B cell (primary cell): Measurements from ENCODE around the gene HDDC3. TPM values are rescaled to one million over a fixed set of nuclear protein-coding genes. Genes with fewer than 3 reads are reported as not detected.

Source experiments
- ATAC-seq: fragments of 200-7000 bp; cut with Tn5 transposase; one replicate; pipeline ENCODE4 v1.10.0; 2021; ENCODE audit warnings: low read depth, mild to moderate bottlenecking, moderate number of reproducible peaks, moderate library complexity
- CTCF ChIA-PET: fragments of 350-600 bp; sonication (Branson Sonifier 250); formaldehyde crosslinking; loops from one replicate; lab custom pipeline; 2021; ENCODE audit warnings: antibody characterized with exemption, inconsistent platforms; lab: Charles Lee
- POLR2A ChIA-PET: fragments of 350-600 bp; sonication (Branson Sonifier 250); formaldehyde crosslinking; loops from one replicate; lab custom pipeline; 2021; ENCODE audit warnings: antibody characterized with exemption; lab: Charles Lee
- DNase-seq: peaks from one replicate; pipeline ENCODE4 v3.0.0; 2013
- H2AFZ ChIP-seq: 2 replicates; pipeline ENCODE4 v1.6.1; 2012; ENCODE audit warnings: mild to moderate bottlenecking, low read depth, low read length; ENCODE audit not compliant: insufficient read depth, poor library complexity, severe bottlenecking
- H3K27ac ChIP-seq, 2 donors: 1 replicate in 1 of 2; 2 replicates in 1 of 2; pipeline ENCODE4 v1.5.1; 2012 to 2013; ENCODE audit warnings: low read length in 2 of 2, mild to moderate bottlenecking in 2 of 2, moderate library complexity in 1 of 2
- H3K27me3 ChIP-seq, 4 experiments: fragments of 200-600 bp in 1 of 4; sonication (generic) in 1 of 4; replicated peaks in 1 of 4; 1 replicate in 2 of 4; 2 replicates in 2 of 4; pipeline versions ENCODE4 v1.6.1 to v1.7.0; 2013 to 2016; ENCODE audit warnings: low read length in 3 of 4, mild to moderate bottlenecking in 2 of 4, mixed read lengths in 1 of 4, moderate library complexity in 1 of 4; ENCODE audit not compliant: insufficient read depth in 4 of 4, control insufficient read depth in 3 of 4; ENCODE audit errors: control extremely low read depth in 1 of 4
- H3K36me3 ChIP-seq, 2 experiments: replicated peaks in 1 of 2; 1 replicate in 1 of 2; 2 replicates in 1 of 2; pipeline versions ENCODE4 v1.6.1 to v1.7.1; 2013; ENCODE audit warnings: low read length in 1 of 2; ENCODE audit not compliant: insufficient read depth in 2 of 2, control insufficient read depth in 1 of 2; ENCODE audit errors: control extremely low read depth in 1 of 2, extremely low read depth in 1 of 2
- H3K4me1 ChIP-seq, 2 donors: fragments of 200-600 bp in 1 of 2; sonication (generic) in 1 of 2; 1 replicate in 1 of 2; 2 replicates in 1 of 2; pipeline versions ENCODE4 v1.5.1 to v1.6.1; 2013 to 2017; ENCODE audit warnings: low read length in 2 of 2; ENCODE audit not compliant: control insufficient read depth in 2 of 2, insufficient read depth in 2 of 2
- H3K4me2 ChIP-seq: replicated peaks from 2 replicates; pipeline ENCODE3; 2012; ENCODE audit warnings: mild to moderate bottlenecking, low read depth, low read length; ENCODE audit not compliant: poor library complexity, severe bottlenecking
- H3K4me3 ChIP-seq, 5 experiments: fragments of 200-600 bp in 1 of 5; sonication (generic) in 1 of 5; 1 replicate in 3 of 5; 2 replicates in 2 of 5; pipeline versions ENCODE4 v1.5.1 to v1.7.0; 2011 to 2016; ENCODE audit warnings: low read length in 4 of 5, mild to moderate bottlenecking in 4 of 5, low read depth in 2 of 5, control low read depth in 1 of 5, moderate library complexity in 1 of 5; ENCODE audit not compliant: insufficient read depth in 1 of 5; ENCODE audit errors: control extremely low read depth in 1 of 5, extremely low read depth in 1 of 5
- H3K79me2 ChIP-seq: fragments of 200-600 bp; sonication (generic); one replicate; pipeline ENCODE4 v1.6.0; 2016; ENCODE audit warnings: low read length; ENCODE audit not compliant: control insufficient read depth, insufficient read depth
- H3K9ac ChIP-seq: fragments of 200-600 bp; sonication (generic); 2 replicates; pipeline ENCODE4 v1.6.1; 2017; ENCODE audit warnings: mild to moderate bottlenecking, low read length, moderate library complexity
- H3K9me3 ChIP-seq, 3 donors: one replicate each; pipeline versions ENCODE4 v1.6.1 to v1.7.1; 2013; ENCODE audit warnings: low read length in 2 of 3; ENCODE audit not compliant: control insufficient read depth in 2 of 3, insufficient read depth in 1 of 3; ENCODE audit errors: control extremely low read depth in 1 of 3
- H4K20me1 ChIP-seq: 2 replicates; pipeline ENCODE4 v1.6.0; 2012; ENCODE audit warnings: mild to moderate bottlenecking, low read length; ENCODE audit not compliant: insufficient read depth, control insufficient read depth, poor library complexity, severe bottlenecking
- H3K27ac Mint-ChIP-seq: one replicate; pipeline ENCODE4 v1.8.0; 2021; ENCODE audit warnings: mixed read lengths
- H3K27me3 Mint-ChIP-seq: one replicate; pipeline ENCODE4 v1.8.0; 2021; ENCODE audit warnings: mixed read lengths
- H3K4me1 Mint-ChIP-seq: one replicate; pipeline ENCODE4 v1.8.0; 2021; ENCODE audit warnings: mixed read lengths
- H3K4me3 Mint-ChIP-seq: one replicate; pipeline ENCODE4 v1.8.0; 2021; ENCODE audit warnings: mixed read lengths
- H3K9me3 Mint-ChIP-seq: one replicate; pipeline ENCODE4 v1.8.0; 2022; ENCODE audit warnings: mixed read lengths; ENCODE audit not compliant: insufficient read depth
- CTCF ChIP-seq: fragments of 200-600 bp; IDR thresholded peaks from one replicate; pipeline ENCODE4 v1.8.0; 2022; ENCODE audit warnings: antibody characterized with exemption, mild to moderate bottlenecking
- EZH2 ChIP-seq: IDR thresholded peaks from 2 replicates; pipeline ENCODE4 v1.6.1; 2012; ENCODE audit warnings: borderline replicate concordance, low read depth, mild to moderate bottlenecking, moderate library complexity, low read length; ENCODE audit not compliant: insufficient read depth, poor library complexity, severe bottlenecking
- WGBS: methylation state at CpG from one replicate; pipeline ENCODE4 v1.1.5; 2013; ENCODE audit warnings: missing lambda C conversion rate; ENCODE audit not compliant: insufficient coverage; 5-methylcytosine and 5-hydroxymethylcytosine counted together
- intact Hi-C: fragments of 100-400 bp; cut with micrococcal nuclease; formaldehyde crosslinking; loops from one replicate; pipeline ENCODE4 v1.10.0; 2022
- polyA plus RNA-seq: library from polyadenylated mRNA; depleted of rRNA; stranded (reverse); fragments of >200 nt; gene quantifications from 2 replicates; pipeline ENCODE4 v1.2.3, GENCODE V29; 2012
- total RNA-seq, 2 donors: library from RNA; stranded (reverse); fragments of 120-200 nt in 1 of 2; gene quantifications; 1 replicate in 1 of 2; 2 replicates in 1 of 2; pipeline versions ENCODE4 v1.2.3 to v1.2.4, GENCODE V29; 2013 to 2022

HDDC3 gene
- total and polyA plus RNA-seq, 2 donors (not counting 1 experiment from before 2014, with no cell fraction given) = 23.9 to 26.8 TPM

GRCh38 chr15:90892498-90893174 lies 39.7 kb downstream of the HDDC3 start:
- no peak for ATAC-seq
- Histone ChIP-seq H3K27me3 (no peaks in the 10 kb centered on the region), H3K4me2 (no peak overlapping the region), H2AFZ (no peak overlapping the region), H3K27ac (no peak overlapping the region), H3K36me3 (peaks cover 0 to 50% of the 10 kb centered on the region in 2 experiments), H3K4me1 (peaks cover 13 to 15% of the 10 kb centered on the region in 2 donors), H3K4me3 (no peak overlapping the region), H3K9me3 (peaks cover 0 to 6% (median 0%) of the 10 kb centered on the region in 3 donors), H3K9ac (no peak overlapping the region), H4K20me1 (no peaks in the 10 kb centered on the region), H3K79me2 (peaks cover 19% of the 10 kb centered on the region)
- Mint-ChIP-seq H3K4me3 (no peak overlapping the region), H3K27me3 (no peaks in the 10 kb centered on the region), H3K27ac (no peak overlapping the region), H3K4me1 (peaks cover 18% of the 10 kb centered on the region), H3K9me3 (no peaks in the 10 kb centered on the region)
- TF ChIP-seq EZH2 (no peak), CTCF (no peak)
- intact Hi-C loops = no loop called here
- ChIA-PET CTCF (interaction anchor here (0.9 to 14.4 kb wide), 4 partner anchors 12 to 245 kb away, joined by 3 to 260 read pairs (median 3); partner anchors contain the start of genes HDDC3 and UNC45A), POLR2A (interaction anchor here (0.6 kb wide), 1 partner anchor 105 kb away, joined by 3 read pairs; no protein-coding TSS in a partner anchor)
- WGBS = 97% methylated on average over 28 of the region's 29 CpGs
- no peak for DNase-seq

GRCh38 chr15:90892023-90892422 lies 40.3 kb downstream of the HDDC3 start:
- intact Hi-C loops = no loop called here
- H3K4me3 Mint-ChIP-seq = no peak overlapping the region
- POLR2A ChIA-PET = no interaction called here

More at GRCh38 chr15:90892023-90892422, 40.3 kb downstream of the HDDC3 start:
- H3K79me2 ChIP-seq = peaks cover 25% of the 10 kb centered on the region
- 98% methylated on average over 11 of the region's 11 CpGs for WGBS
- ATAC-seq (no peak), DNase-seq (no peak)
- no peak overlapping the region for H3K27ac Mint-ChIP-seq
- no peak for TF ChIP-seq CTCF
- TF ChIP-seq EZH2 = no peak
- no peaks in the 10 kb centered on the region for H3K9me3 Mint-ChIP-seq
- H3K4me1 ChIP-seq = peaks cover 7 to 9% of the 10 kb centered on the region in 2 donors
- H2AFZ ChIP-seq = no peak overlapping the region
- no peaks in the 10 kb centered on the region for H3K27me3 ChIP-seq
- H3K4me3 ChIP-seq = no peak overlapping the region
- CTCF ChIA-PET = interaction anchor here (0.9 kb wide), 1 partner anchor 106 kb away, joined by 3 read pairs; no protein-coding TSS in a partner anchor
- H4K20me1 ChIP-seq = peaks cover 2% of the 10 kb centered on the region
- no peak overlapping the region for H3K9ac ChIP-seq
- no peak overlapping the region for H3K4me2 ChIP-seq
- H3K36me3 ChIP-seq = peaks cover 0 to 57% of the 10 kb centered on the region in 2 experiments
- no peaks in the 10 kb centered on the region for H3K27me3 Mint-ChIP-seq
- H3K27ac ChIP-seq = no peak overlapping the region
- peaks cover 0 to 6% (median 0%) of the 10 kb centered on the region in 3 donors for H3K9me3 ChIP-seq
- H3K4me1 Mint-ChIP-seq = peaks cover 12% of the 10 kb centered on the region
